Astrocyte (in vitro differentiated cells and primary cell): ENCODE measurements around the gene SNX6. TPM values are rescaled to one million over a fixed set of nuclear protein-coding genes. Genes with fewer than 3 reads are reported as not detected.
"Not testable (repeated sequence)": the region's sequence is repeated elsewhere in the genome, so short reads cannot be mapped to it uniquely, and the experiment has no call there.

ENCODE experiments used
- DNase-seq: peaks from one replicate; pipeline ENCODE4 v3.0.0-alpha.2; 2010; ENCODE audit warnings: low read depth
- FAIRE-seq: peaks from 2 replicates; lab custom pipeline; 2011; peaks lifted over from hg19 to GRCh38; lab: Jason Lieb, UNC
- H2AFZ ChIP-seq: 2 replicates; pipeline ENCODE4 v1.6.0; 2012; ENCODE audit warnings: low read depth, low read length, inconsistent platforms
- H3K27ac ChIP-seq: 2 replicates; pipeline ENCODE4 v1.5.1; 2011; ENCODE audit warnings: low read depth, low read length, inconsistent platforms
- H3K27me3 ChIP-seq: 2 replicates; pipeline ENCODE4 v1.6.0; 2011; ENCODE audit warnings: low read length, inconsistent platforms; ENCODE audit not compliant: insufficient read depth
- H3K36me3 ChIP-seq: 2 replicates; pipeline ENCODE4 v1.5.1; 2011; ENCODE audit warnings: low read length, inconsistent platforms; ENCODE audit not compliant: insufficient read depth
- H3K4me1 ChIP-seq: 2 replicates; pipeline ENCODE4 v1.5.1; 2011; ENCODE audit warnings: low read length, inconsistent platforms; ENCODE audit not compliant: insufficient read depth
- H3K4me2 ChIP-seq: 2 replicates; pipeline ENCODE4 v1.6.0; 2012; ENCODE audit warnings: low read length, inconsistent platforms
- H3K4me3 ChIP-seq: 2 replicates; pipeline ENCODE4 v1.5.1; 2011; ENCODE audit warnings: low read depth, mild to moderate bottlenecking, low read length, inconsistent platforms; ENCODE audit not compliant: insufficient read depth
- H3K79me2 ChIP-seq: 2 replicates; pipeline ENCODE4 v1.6.0; 2012; ENCODE audit warnings: mild to moderate bottlenecking, low read length, inconsistent platforms; ENCODE audit not compliant: insufficient read depth
- H3K9ac ChIP-seq: 2 replicates; pipeline ENCODE4 v1.6.0; 2012; ENCODE audit warnings: mild to moderate bottlenecking, low read length, inconsistent platforms
- H3K9me3 ChIP-seq: 2 replicates; pipeline ENCODE4 v1.5.1; 2012; ENCODE audit warnings: low read depth, mild to moderate bottlenecking, low read length, inconsistent platforms; ENCODE audit not compliant: insufficient read depth
- H4K20me1 ChIP-seq: 2 replicates; pipeline ENCODE4 v1.6.0; 2012; ENCODE audit warnings: low read length, inconsistent platforms; ENCODE audit not compliant: insufficient read depth
- H3K27ac Mint-ChIP-seq: one replicate; pipeline ENCODE4 v1.8.0; 2021; ENCODE audit warnings: mild to moderate bottlenecking, mixed read lengths; ENCODE audit not compliant: unreplicated experiment
- H3K27me3 Mint-ChIP-seq: one replicate; pipeline ENCODE4 v1.8.0; 2021; ENCODE audit warnings: low read depth, mixed read lengths; ENCODE audit not compliant: unreplicated experiment
- H3K36me3 Mint-ChIP-seq: one replicate; pipeline ENCODE4 v1.8.0; 2021; ENCODE audit warnings: low read depth, mixed read lengths; ENCODE audit not compliant: unreplicated experiment
- H3K4me1 Mint-ChIP-seq: one replicate; pipeline ENCODE4 v1.8.0; 2021; ENCODE audit warnings: low read depth, mixed read lengths; ENCODE audit not compliant: unreplicated experiment
- H3K4me3 Mint-ChIP-seq: one replicate; pipeline ENCODE4 v1.8.0; 2021; ENCODE audit warnings: mild to moderate bottlenecking, moderate library complexity, mixed read lengths; ENCODE audit not compliant: unreplicated experiment
- H3K9me3 Mint-ChIP-seq: one replicate; pipeline ENCODE4 v1.8.0; 2021; ENCODE audit warnings: mild to moderate bottlenecking, mixed read lengths; ENCODE audit not compliant: unreplicated experiment
- EZH2 ChIP-seq: IDR thresholded peaks from 2 replicates; pipeline ENCODE4 v1.6.1; 2012; ENCODE audit warnings: mild to moderate bottlenecking, low read length, inconsistent platforms; ENCODE audit not compliant: insufficient read depth
- total RNA-seq: library from RNA; stranded (reverse); gene quantifications from 2 replicates; pipeline ENCODE4 v1.2.1, GENCODE V29; 2021
- TF ChIP-seq, protein P1 (sequence below): IDR thresholded peaks from 2 replicates; pipeline ENCODE4 v1.5.1; 2011; ENCODE audit warnings: low read depth, mild to moderate bottlenecking, inconsistent platforms, low read length, moderate library complexity; ENCODE audit not compliant: insufficient read depth

Gene SNX6
- total RNA-seq, 1 donor from 2014 or later, result 111 TPM

DNA sequence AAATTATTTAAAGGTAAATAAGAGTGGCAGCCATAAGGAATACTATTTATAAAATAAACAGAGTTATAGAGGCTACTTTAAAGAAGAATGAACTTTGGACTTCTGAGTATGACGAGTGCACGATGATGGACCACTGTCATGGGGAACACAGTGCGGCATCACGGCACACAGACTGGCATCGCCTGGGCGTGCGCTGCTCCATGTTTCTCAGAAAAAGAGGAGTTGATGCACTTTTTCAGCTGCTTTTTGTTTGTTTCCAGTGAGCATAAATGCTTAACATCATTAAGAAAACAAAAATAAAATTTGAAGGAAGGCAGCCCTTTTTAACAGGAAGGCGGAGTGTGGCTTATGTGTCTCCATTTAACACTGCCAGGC is 67.2 kb downstream of the SNX6 start:
- Mint-ChIP-seq H3K9me3 (no peaks in the 10 kb centered on the region), H3K4me1 (no peaks in the 10 kb centered on the region), H3K36me3 (no peaks in the 10 kb centered on the region), H3K4me3 (no peak overlapping the region), H3K27me3 (no peaks in the 10 kb centered on the region), H3K27ac (no peak overlapping the region)
- no peak for TF ChIP-seq EZH2
- TF ChIP-seq, protein P1, sequence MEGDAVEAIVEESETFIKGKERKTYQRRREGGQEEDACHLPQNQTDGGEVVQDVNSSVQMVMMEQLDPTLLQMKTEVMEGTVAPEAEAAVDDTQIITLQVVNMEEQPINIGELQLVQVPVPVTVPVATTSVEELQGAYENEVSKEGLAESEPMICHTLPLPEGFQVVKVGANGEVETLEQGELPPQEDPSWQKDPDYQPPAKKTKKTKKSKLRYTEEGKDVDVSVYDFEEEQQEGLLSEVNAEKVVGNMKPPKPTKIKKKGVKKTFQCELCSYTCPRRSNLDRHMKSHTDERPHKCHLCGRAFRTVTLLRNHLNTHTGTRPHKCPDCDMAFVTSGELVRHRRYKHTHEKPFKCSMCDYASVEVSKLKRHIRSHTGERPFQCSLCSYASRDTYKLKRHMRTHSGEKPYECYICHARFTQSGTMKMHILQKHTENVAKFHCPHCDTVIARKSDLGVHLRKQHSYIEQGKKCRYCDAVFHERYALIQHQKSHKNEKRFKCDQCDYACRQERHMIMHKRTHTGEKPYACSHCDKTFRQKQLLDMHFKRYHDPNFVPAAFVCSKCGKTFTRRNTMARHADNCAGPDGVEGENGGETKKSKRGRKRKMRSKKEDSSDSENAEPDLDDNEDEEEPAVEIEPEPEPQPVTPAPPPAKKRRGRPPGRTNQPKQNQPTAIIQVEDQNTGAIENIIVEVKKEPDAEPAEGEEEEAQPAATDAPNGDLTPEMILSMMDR, result no peak
- Histone ChIP-seq H3K9me3 (no peaks in the 10 kb centered on the region), H2AFZ (no peak overlapping the region), H3K4me1 (no peaks in the 10 kb centered on the region), H3K9ac (no peak overlapping the region), H4K20me1 (no peaks in the 10 kb centered on the region), H3K27ac (no peak overlapping the region), H3K4me2 (no peak overlapping the region), H3K79me2 (no peaks in the 10 kb centered on the region), H3K4me3 (no peak overlapping the region), H3K27me3 (no peaks in the 10 kb centered on the region), H3K36me3 (peaks cover 21% of the 10 kb centered on the region)
- no peak for DNase-seq
- FAIRE-seq, result no peak

DNA sequence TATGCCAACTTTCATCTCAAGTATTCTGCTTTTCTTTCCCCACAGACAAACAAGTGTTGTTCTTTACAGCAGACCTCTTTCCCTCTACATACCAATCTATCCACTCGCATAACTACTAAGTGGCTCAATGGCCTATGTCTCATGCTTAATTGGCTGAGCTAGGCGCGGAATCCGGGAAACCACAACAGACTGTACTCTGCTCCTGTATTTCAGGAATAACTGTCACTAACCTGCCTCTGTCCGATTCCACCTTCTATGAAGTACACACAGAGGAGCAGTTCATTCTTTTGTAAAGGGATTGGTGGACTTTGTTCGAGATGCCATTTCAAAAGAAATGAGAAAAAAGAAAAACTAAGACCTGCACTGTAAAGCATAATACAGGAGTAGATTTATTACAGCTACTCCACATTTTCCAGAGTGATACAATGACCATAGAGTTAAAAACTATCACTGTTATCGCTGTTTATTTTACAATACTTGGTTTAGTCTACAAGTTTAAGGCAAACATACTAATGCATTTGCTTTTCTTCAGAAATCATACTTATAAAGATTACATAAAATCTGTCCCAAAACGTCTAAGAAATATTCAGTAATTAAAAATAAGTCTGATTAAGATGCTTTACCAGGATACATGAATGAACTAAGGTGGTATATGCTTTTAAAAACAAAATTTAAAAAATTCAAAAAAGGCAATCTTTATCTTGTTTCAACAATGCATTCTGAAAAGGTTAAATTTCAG is 67.7 kb downstream of the SNX6 start:
- H2AFZ ChIP-seq, FAIRE-seq, H3K4me3 ChIP-seq, H3K4me1 Mint-ChIP-seq, H3K79me2 ChIP-seq, H3K27me3 Mint-ChIP-seq, H3K9me3 Mint-ChIP-seq, H3K27ac Mint-ChIP-seq, H3K36me3 Mint-ChIP-seq, H3K4me3 Mint-ChIP-seq, H3K27me3 ChIP-seq, H3K9me3 ChIP-seq, H3K27ac ChIP-seq, H3K9ac ChIP-seq, DNase-seq, H3K4me1 ChIP-seq, H3K4me2 ChIP-seq, H4K20me1 ChIP-seq: not testable (repeated sequence)
- peaks cover 19% of the 10 kb centered on the region for H3K36me3 ChIP-seq

DNA sequence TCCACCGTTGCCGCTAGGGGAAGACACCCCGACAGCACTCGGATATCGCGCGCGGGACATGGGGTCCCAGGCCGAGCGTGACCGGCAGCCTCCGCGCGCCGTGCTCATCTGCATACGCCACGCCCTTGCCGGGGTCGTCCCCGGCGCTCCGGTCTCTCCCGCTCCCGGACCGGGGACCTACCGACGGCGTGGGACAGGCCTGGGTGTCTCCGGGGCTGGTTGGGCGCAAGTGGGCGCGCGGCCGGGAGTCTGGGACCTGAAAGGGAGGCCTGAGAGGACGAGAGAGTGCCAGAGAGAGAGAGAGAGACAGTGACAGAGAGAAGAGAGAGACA is 73.5 kb downstream of the SNX6 start:
- not testable (repeated sequence) for H3K4me3 Mint-ChIP-seq

DNA sequence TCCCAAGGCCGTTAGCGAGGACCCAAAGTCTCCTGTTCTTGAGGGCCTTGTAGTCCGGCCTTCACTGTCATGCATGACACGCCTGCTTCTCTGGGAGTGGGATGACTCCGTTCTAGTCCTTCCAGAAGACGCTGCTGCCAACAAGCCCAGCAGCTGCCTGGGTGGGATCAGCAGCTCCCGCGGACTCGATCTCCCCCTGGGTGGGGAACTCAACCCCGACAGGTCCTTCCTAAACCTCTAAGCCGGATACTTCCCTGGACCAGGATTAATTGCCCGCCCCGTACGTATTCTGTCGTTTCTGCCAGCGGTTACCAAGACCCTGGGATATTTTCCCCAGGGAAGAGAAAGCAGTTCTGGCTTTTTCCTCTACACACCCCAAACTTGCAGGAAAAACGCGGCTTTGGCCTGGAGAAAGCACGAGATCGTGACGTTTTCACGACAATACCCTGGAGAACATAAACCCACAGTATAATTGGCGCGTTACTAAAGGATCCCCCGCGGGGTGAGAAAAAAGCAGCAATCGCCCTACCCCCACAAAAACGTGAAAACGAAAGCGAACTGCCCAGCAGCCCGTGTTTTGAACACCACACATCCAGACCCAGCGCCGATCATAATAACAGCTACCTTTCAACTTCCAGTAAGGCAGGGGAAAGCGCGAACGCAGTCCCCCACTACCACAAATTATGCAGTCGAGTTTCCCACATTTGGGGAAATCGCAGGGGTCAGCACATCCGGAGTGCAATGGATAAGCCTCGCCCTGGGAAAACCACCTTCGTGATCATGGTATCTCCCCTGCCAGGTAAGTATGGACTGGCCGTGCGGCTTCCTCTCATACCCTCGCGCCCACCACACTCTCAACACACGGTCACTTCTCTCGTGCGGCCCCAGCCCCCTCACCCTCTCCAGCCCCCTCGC is 74.1 kb downstream of the SNX6 start:
- H3K79me2 ChIP-seq, H3K27me3 Mint-ChIP-seq, H3K27ac ChIP-seq, H3K9me3 Mint-ChIP-seq, H2AFZ ChIP-seq, H3K36me3 Mint-ChIP-seq, H3K4me1 Mint-ChIP-seq, H3K4me2 ChIP-seq, DNase-seq, H3K36me3 ChIP-seq, H3K9me3 ChIP-seq, H3K4me3 Mint-ChIP-seq, H3K4me1 ChIP-seq, H4K20me1 ChIP-seq, H3K9ac ChIP-seq, H3K27me3 ChIP-seq, H3K27ac Mint-ChIP-seq, H3K4me3 ChIP-seq: not testable (repeated sequence)
- FAIRE-seq, result peak; percentile 52

More for the DNA sequence above, 73.5 kb downstream of the SNX6 start:
- H3K9ac ChIP-seq, H3K27ac Mint-ChIP-seq, DNase-seq, H3K9me3 ChIP-seq, H3K27ac ChIP-seq, H3K9me3 Mint-ChIP-seq, H3K4me2 ChIP-seq, H3K36me3 Mint-ChIP-seq, H4K20me1 ChIP-seq, H3K4me1 ChIP-seq, H3K79me2 ChIP-seq, H3K36me3 ChIP-seq, H3K4me3 ChIP-seq, H3K27me3 Mint-ChIP-seq, FAIRE-seq, H3K4me1 Mint-ChIP-seq, H2AFZ ChIP-seq, H3K27me3 ChIP-seq: not testable (repeated sequence)
